Measurements from ENCODE around the gene NXPE4.

- TF ChIP-seq SP1 (CRISPR knock-in tag; conservative IDR thresholded peaks at IDR 0.05) (no peak), MAX (CRISPR knock-in tag; IDR thresholded peaks at IDR 0.05) (no peak), CTCF (IDR thresholded peaks at IDR 0.05) (no peak), NR3C1 (CRISPR knock-in tag; conservative IDR thresholded peaks at IDR 0.05; ENCODE audit: low read depth) (no peak), IRF1 (CRISPR knock-in tag; IDR thresholded peaks at IDR 0.05) (no peak), ZBTB21 (CRISPR knock-in tag; IDR thresholded peaks at IDR 0.05; ENCODE audit: borderline replicate concordance) (no peak), FOXK1 (CRISPR knock-in tag; IDR thresholded peaks at IDR 0.05) (no peak), ZNF416 (CRISPR knock-in tag; IDR thresholded peaks at IDR 0.05) (no peak), OVOL2 (CRISPR knock-in tag; IDR thresholded peaks at IDR 0.05; ENCODE audit: borderline replicate concordance) (no peak), ESRRA (CRISPR knock-in tag; IDR thresholded peaks at IDR 0.05; ENCODE audit: borderline replicate concordance) (no peak), USF2 (CRISPR knock-in tag; IDR thresholded peaks at IDR 0.05) (no peak), CREM (CRISPR knock-in tag; IDR thresholded peaks at IDR 0.05) (no peak)
These were observed 13.8 kb upstream of the NXPE4 start for GRCh38 chr11:114609429-114609828.
